ENCODE measurements around the gene COLEC11.
"Not testable (repeated sequence)": the region's sequence is repeated elsewhere in the genome, so short reads cannot be mapped to it uniquely, and the experiment has no call there.

The COLEC11 gene

GRCh38 chr2:3617198-3617890, 22.4 kb downstream of the COLEC11 start:
- no peaks in the 10 kb centered on the region for H4K20me1 ChIP-seq (ENCODE audit: insufficient read depth, low read length)
- no peak overlapping the region for H3K4me2 ChIP-seq (ENCODE audit: low read length)
- H3K79me2 ChIP-seq (ENCODE audit: insufficient read depth, low read length): no peaks in the 10 kb centered on the region

DNA sequence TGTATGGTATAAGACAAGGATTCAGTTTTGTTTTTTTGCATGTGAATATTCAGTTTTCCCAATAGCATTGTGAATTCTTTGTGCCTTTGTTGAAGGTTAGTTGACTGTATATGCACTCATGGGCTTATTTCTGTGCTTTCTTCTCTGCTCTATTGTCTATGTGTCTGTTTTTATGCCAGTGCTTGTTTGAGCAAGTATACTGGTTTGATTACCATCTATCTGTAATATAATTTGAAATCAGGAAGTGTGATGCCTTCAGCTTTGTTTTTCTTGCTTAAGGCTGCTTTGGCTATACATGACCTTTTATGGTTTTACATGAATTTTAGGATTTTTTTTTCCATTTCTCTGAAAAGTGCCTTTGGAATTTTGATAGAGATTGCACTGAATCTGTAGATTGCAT, 23.5 kb downstream of the COLEC11 start:
- no peak overlapping the region for H3K27ac ChIP-seq (ENCODE audit: low read depth, low read length, poor library complexity, severe bottlenecking)
- H3K4me3 ChIP-seq (ENCODE audit: low read depth, low read length, poor library complexity, severe bottlenecking): no peak overlapping the region
- no peaks in the 10 kb centered on the region for H3F3A ChIP-seq (ENCODE audit: insufficient read depth, low read length)
- H4K20me1 ChIP-seq (ENCODE audit: insufficient read depth, low read length): no peaks in the 10 kb centered on the region
- no peaks in the 10 kb centered on the region for H3K79me2 ChIP-seq (ENCODE audit: insufficient read depth, low read length)
- no peak overlapping the region for H3K4me2 ChIP-seq (ENCODE audit: low read length)
- H3K9me3 ChIP-seq (ENCODE audit: low read length): 0 out of 2 replicates have a peak, but pooled peaks cover 2% of the 10 kb centered on the region
- no peak for TF ChIP-seq EZH2 (IDR thresholded peaks at IDR 0.05; ENCODE audit: borderline replicate concordance, low read length)
- no peak for TF ChIP-seq CTCF (IDR thresholded peaks at IDR 0.05; ENCODE audit: low read length)
- H2AFZ ChIP-seq (ENCODE audit: low read length): no peak overlapping the region
- H3K27me3 ChIP-seq (ENCODE audit: insufficient read depth, low read length): no peaks in the 10 kb centered on the region
- no peaks in the 10 kb centered on the region for H3K4me1 ChIP-seq (ENCODE audit: insufficient read depth, low read length, severe bottlenecking)
- H3K36me3 ChIP-seq (ENCODE audit: insufficient read depth, low read length): no peaks in the 10 kb centered on the region
- no peaks in the 10 kb centered on the region for H3K9me2 ChIP-seq (ENCODE audit: low read depth, low read length)
- H3K9ac ChIP-seq (ENCODE audit: low read length): no peak overlapping the region

More at GRCh38 chr2:3617198-3617890, 22.4 kb downstream of the COLEC11 start:
- Histone ChIP-seq H3K9me2 (ENCODE audit: low read depth, low read length) (no peaks in the 10 kb centered on the region), H3K36me3 (ENCODE audit: insufficient read depth, low read length) (no peaks in the 10 kb centered on the region), H2AFZ (ENCODE audit: low read length) (no peak overlapping the region), H3K27ac (ENCODE audit: low read depth, low read length, poor library complexity, severe bottlenecking) (no peak overlapping the region), H3K27me3 (ENCODE audit: insufficient read depth, low read length) (no peaks in the 10 kb centered on the region), H3K4me3 (ENCODE audit: low read depth, low read length, poor library complexity, severe bottlenecking) (no peak overlapping the region), H3K4me1 (ENCODE audit: insufficient read depth, low read length, severe bottlenecking) (no peaks in the 10 kb centered on the region), H3K9ac (ENCODE audit: low read length) (no peak overlapping the region), H3F3A (ENCODE audit: insufficient read depth, low read length) (no peaks in the 10 kb centered on the region), H3K9me3 (ENCODE audit: low read length) (0 out of 2 replicates have a peak, but pooled peaks cover 2% of the 10 kb centered on the region)
- no peak for TF ChIP-seq CTCF (IDR thresholded peaks at IDR 0.05; ENCODE audit: low read length)
- TF ChIP-seq EZH2 (IDR thresholded peaks at IDR 0.05; ENCODE audit: borderline replicate concordance, low read length): no peak

- Histone ChIP-seq H3K27me3 (ENCODE audit: insufficient read depth, low read length) (no peaks in the 10 kb centered on the region), H3K4me3 (ENCODE audit: low read depth, low read length, poor library complexity, severe bottlenecking) (no peak overlapping the region), H3K36me3 (ENCODE audit: insufficient read depth, low read length) (no peaks in the 10 kb centered on the region), H4K20me1 (ENCODE audit: insufficient read depth, low read length) (no peaks in the 10 kb centered on the region), H3K9me2 (ENCODE audit: low read depth, low read length) (no peaks in the 10 kb centered on the region), H3K79me2 (ENCODE audit: insufficient read depth, low read length) (no peaks in the 10 kb centered on the region), H3K9me3 (ENCODE audit: low read length) (0 out of 2 replicates have a peak, but pooled peaks cover 2% of the 10 kb centered on the region), H3K4me1 (ENCODE audit: insufficient read depth, low read length, severe bottlenecking) (no peaks in the 10 kb centered on the region), H3F3A (ENCODE audit: insufficient read depth, low read length) (no peaks in the 10 kb centered on the region), H2AFZ (ENCODE audit: low read length) (no peak overlapping the region), H3K27ac (ENCODE audit: low read depth, low read length, poor library complexity, severe bottlenecking) (no peak overlapping the region), H3K4me2 (ENCODE audit: low read length) (no peak overlapping the region), H3K9ac (ENCODE audit: low read length) (no peak overlapping the region)
- TF ChIP-seq EZH2 (IDR thresholded peaks at IDR 0.05; ENCODE audit: borderline replicate concordance, low read length) (no peak), CTCF (IDR thresholded peaks at IDR 0.05; ENCODE audit: low read length) (no peak)
Measured at GRCh38 chr2:3619033-3619432, 24.1 kb downstream of the COLEC11 start.

- not testable (repeated sequence) for H3K9me3 ChIP-seq (ENCODE audit: low read length); H3K9me2 ChIP-seq (ENCODE audit: low read depth, low read length); H3K4me3 ChIP-seq (ENCODE audit: low read depth, low read length, poor library complexity, severe bottlenecking); H3F3A ChIP-seq (ENCODE audit: insufficient read depth, low read length); H3K27ac ChIP-seq (ENCODE audit: low read depth, low read length, poor library complexity, severe bottlenecking); H3K4me2 ChIP-seq (ENCODE audit: low read length); H3K4me1 ChIP-seq (ENCODE audit: insufficient read depth, low read length, severe bottlenecking); H4K20me1 ChIP-seq (ENCODE audit: insufficient read depth, low read length); H3K36me3 ChIP-seq (ENCODE audit: insufficient read depth, low read length); H2AFZ ChIP-seq (ENCODE audit: low read length); H3K79me2 ChIP-seq (ENCODE audit: insufficient read depth, low read length); H3K9ac ChIP-seq (ENCODE audit: low read length); H3K27me3 ChIP-seq (ENCODE audit: insufficient read depth, low read length)
Measured at GRCh38 chr2:3619661-3620060, 24.7 kb downstream of the COLEC11 start.

Measured in OCI-LY1 (cell line).